ENCODE data around the gene CCDC17. TPM values are rescaled to one million over a fixed set of nuclear protein-coding genes. Genes with fewer than 3 reads are reported as not detected.

Gene CCDC17
- total RNA-seq, 4 donors from 2014 or later, result 0.38 to 3.6 (median 2.4) TPM

- peak; percentile 72 for DNase-seq
- intact Hi-C loops (cut with DNase I), result no loop called here
- WGBS, 2 donors, result 0% methylated on average over 6 to 8 of the region's 19 CpGs
- peak overlapping the region; percentile 90 to 98 (median 95) for H3K27ac ChIP-seq
- no peaks in the 10 kb centered on the region for H3K9me3 ChIP-seq
- H3K4me1 ChIP-seq, result peaks cover 15 to 43% (median 21%) of the 10 kb centered on the region in 3 donors
- H3K36me3 ChIP-seq, result no peaks in the 10 kb centered on the region
- no peaks in the 10 kb centered on the region for H3K27me3 ChIP-seq
- TF ChIP-seq POLR2A (IDR thresholded peaks at IDR 0.05) (no peak), CTCF (IDR thresholded peaks at IDR 0.05) (no peak)
- peak overlapping the region; percentile 81 to 98 (median 90) for H3K4me3 ChIP-seq
These were observed 40.6 kb downstream of the CCDC17 start for GRCh38 chr1:45583264-45583665.

- no peak for TF ChIP-seq POLR2A (IDR thresholded peaks at IDR 0.05)
- TF ChIP-seq CTCF (IDR thresholded peaks at IDR 0.05), result no peak
- intact Hi-C loops (cut with DNase I), result no loop called here
- H3K27ac ChIP-seq, result no peak overlapping the region
- no peaks in the 10 kb centered on the region for H3K9me3 ChIP-seq
- H3K27me3 ChIP-seq, result no peaks in the 10 kb centered on the region
- H3K4me3 ChIP-seq, result no peak overlapping the region
- WGBS, 2 donors, result 89 to 96% methylated on average over 7 of the region's 7 CpGs
- H3K4me1 ChIP-seq, result peaks cover 0 to 12% (median 0%) of the 10 kb centered on the region in 3 donors
- H3K36me3 ChIP-seq, result peaks cover 0 to 23% (median 0%) of the 10 kb centered on the region in 3 donors
- no peak for DNase-seq
These were observed 49.7 kb downstream of the CCDC17 start for GRCh38 chr1:45574105-45574626.

- 66 to 77% methylated on average over 3 of the region's 3 CpGs for WGBS, 2 donors
- DNase-seq, result no peak
These were observed 50.5 kb downstream of the CCDC17 start for GRCh38 chr1:45573231-45573804.

GRCh38 chr1:45570631-45571030 is 53.2 kb downstream of the CCDC17 start:
- H3K27me3 ChIP-seq, result no peaks in the 10 kb centered on the region
- no peak overlapping the region for H3K27ac ChIP-seq
- peaks cover 11 to 58% (median 13%) of the 10 kb centered on the region in 3 donors for H3K36me3 ChIP-seq
- H3K9me3 ChIP-seq, result no peaks in the 10 kb centered on the region
- no peak for DNase-seq
- peaks cover 3 to 44% (median 10%) of the 10 kb centered on the region in 3 donors for H3K4me1 ChIP-seq
- 73 to 81% methylated on average over 4 of the region's 4 CpGs for WGBS, 2 donors
- intact Hi-C loops (cut with DNase I), result no loop called here
- no peak overlapping the region for H3K4me3 ChIP-seq
- no peak for TF ChIP-seq CTCF (IDR thresholded peaks at IDR 0.05)
- TF ChIP-seq POLR2A (IDR thresholded peaks at IDR 0.05), result no peak

More at GRCh38 chr1:45573231-45573804, 50.5 kb downstream of the CCDC17 start:
- Histone ChIP-seq H3K27ac (no peak overlapping the region), H3K4me3 (no peak overlapping the region), H3K9me3 (no peaks in the 10 kb centered on the region), H3K27me3 (no peaks in the 10 kb centered on the region), H3K36me3 (peaks cover under 1 to 32% (median 2%) of the 10 kb centered on the region in 3 donors), H3K4me1 (peaks cover 0 to 21% (median 0%) of the 10 kb centered on the region in 3 donors)
- intact Hi-C loops (cut with DNase I), result no loop called here
- TF ChIP-seq CTCF (IDR thresholded peaks at IDR 0.05) (no peak), POLR2A (IDR thresholded peaks at IDR 0.05) (no peak)

Small RNA genes within 50 kb of the gene (small RNA-seq; reads per million reads assigned to genes)
- gene AL355480.1 (0 reads per million in 4 donors), gene AL355480.2 (0 reads per million in 4 donors), gene AL355480.3 (0 reads per million in 4 donors), gene AL355480.4 (0 reads per million in 4 donors)

Other genes with a start within 250 kb of the CCDC17 start
- gene TESK2, start 132.9 kb downstream of the CCDC17 start, total RNA-seq, result 1 to 10 TPM; 4.2 to 8.4 (median 5.9) TPM
- gene CCDC163, start 124.0 kb downstream of the CCDC17 start, total RNA-seq, result 1 to 10 TPM in 1 of 4 donors, under 1 TPM in 2, not detected in 1; 0.15 to 1.1 (median 0.76) TPM
- gene MMACHC, start 123.8 kb downstream of the CCDC17 start, total RNA-seq, result 1 to 10 TPM; 1.1 to 2.1 (median 1.8) TPM
- 1,000 to 10,000 TPM in 3 of 4 donors, 100 to 1,000 TPM in 1; 531 to 1,461 (median 1,071) TPM for gene PRDX1, start 102.2 kb downstream of the CCDC17 start, total RNA-seq
- 100 to 1,000 TPM; 122 to 164 (median 146) TPM for gene AKR1A1, start 73.2 kb downstream of the CCDC17 start, total RNA-seq
- 10 to 100 TPM; 40.0 to 71.7 (median 63.4) TPM for gene NASP, start 40.0 kb downstream of the CCDC17 start, total RNA-seq
- gene GPBP1L1, start 62.5 kb upstream of the CCDC17 start, total RNA-seq, result 100 to 1,000 TPM in 2 of 4 donors, 10 to 100 TPM in 2; 67.3 to 139 (median 97.7) TPM
- 10 to 100 TPM; 12.0 to 52.7 (median 30.8) TPM for gene TMEM69, start 64.1 kb upstream of the CCDC17 start, total RNA-seq
- gene IPP, start 126.6 kb upstream of the CCDC17 start, total RNA-seq, result 1 to 10 TPM; 6.4 to 8.4 (median 7.4) TPM
- 10 to 100 TPM in 3 of 4 donors, 1 to 10 TPM in 1; 8.3 to 24.8 (median 14.5) TPM for gene MAST2, start 179.6 kb upstream of the CCDC17 start, total RNA-seq

Measured in esophagus squamous epithelium (tissue), 5 donors.